Heart left ventricle (tissue), 16 donors: ENCODE results near the gene CWC27. TPM values are rescaled to one million over a fixed set of nuclear protein-coding genes. Genes with fewer than 3 reads are reported as not detected.
A peak's percentile ranks its signal among the peaks of the same experiment; 100 is the strongest.

Experiments used
- ATAC-seq, 4 donors: fragments of 200-7000 bp; cut with Tn5 transposase; one replicate each; pipeline ENCODE4 v1.9.1; 2020 to 2022; ENCODE audit warnings: moderate library complexity in 4 of 4, mild to moderate bottlenecking in 3 of 4, moderate number of reproducible peaks in 1 of 4
- DNase-seq, 5 donors: peaks; one replicate each; pipeline ENCODE4 v3.0.0-alpha.2; 2020
- H3K27ac ChIP-seq, 12 donors: fragments of 200-600 bp; sonication (generic) in 4 of 12; one replicate each; pipeline versions ENCODE4 v1.5.0 to v1.8.0; 2016 to 2022; ENCODE audit warnings: mild to moderate bottlenecking in 2 of 12
- H3K27me3 ChIP-seq, 9 donors: fragments of 200-600 bp; sonication (generic) in 2 of 9; one replicate each; pipeline versions ENCODE4 v1.5.1 to v1.8.0; 2016 to 2022; ENCODE audit warnings: mild to moderate bottlenecking in 3 of 9
- H3K36me3 ChIP-seq, 9 donors: fragments of 200-600 bp; sonication (generic) in 2 of 9; one replicate each; pipeline versions ENCODE4 v1.5.0 to v1.8.0; 2018 to 2022; ENCODE audit warnings: mild to moderate bottlenecking in 2 of 9
- H3K4me1 ChIP-seq, 12 donors: fragments of 200-600 bp; sonication (generic) in 4 of 12; one replicate each; pipeline versions ENCODE4 v1.5.0 to v1.8.0; 2016 to 2022; ENCODE audit warnings: mild to moderate bottlenecking in 3 of 12
- H3K4me3 ChIP-seq, 12 donors: fragments of 200-600 bp; sonication (generic) in 4 of 12; one replicate each; pipeline versions ENCODE4 v1.5.0 to v1.8.0; 2017 to 2022; ENCODE audit warnings: mild to moderate bottlenecking in 9 of 12, moderate library complexity in 4 of 12
- H3K9me3 ChIP-seq, 12 donors: fragments of 200-600 bp; sonication (generic) in 4 of 12; one replicate each; pipeline versions ENCODE4 v1.5.0 to v1.8.0; 2016 to 2022; ENCODE audit warnings: mild to moderate bottlenecking in 1 of 12
- CTCF ChIP-seq, 12 donors: fragments of 200-600 bp; sonication (generic) in 4 of 12; IDR thresholded peaks; one replicate each; pipeline versions ENCODE4 v1.5.0 to v1.8.0; 2018 to 2022; ENCODE audit warnings: antibody characterized with exemption in 12 of 12, mild to moderate bottlenecking in 5 of 12
- POLR2A ChIP-seq, 2 donors: fragments of 450-650 bp; IDR thresholded peaks; one replicate each; pipeline ENCODE4 v1.6.1; 2017; ENCODE audit warnings: antibody characterized with exemption in 2 of 2, mild to moderate bottlenecking in 2 of 2, moderate library complexity in 2 of 2
- WGBS, 4 donors: extraction: QIAGEN DNeasy Blood & Tissue Kit in 2 of 4; methylation state at CpG; one replicate each; pipeline versions ENCODE4 v1.1.5 to v1.1.7; 2013 to 2018; 5-methylcytosine and 5-hydroxymethylcytosine counted together
- intact Hi-C, 10 donors: fragments of 100-400 bp; cut with DNase I; formaldehyde crosslinking; loops; one replicate each; pipeline versions ENCODE4 v1.11.1 to v1.14.2; 2022
- polyA plus RNA-seq, 2 donors: library from polyadenylated mRNA; stranded (reverse); fragments of 200-250 nt; gene quantifications; one replicate each; pipeline ENCODE4 v1.2.3, GENCODE V29; 2013
- total RNA-seq, 9 donors: library from RNA; depleted of rRNA in 2 of 9; stranded (reverse); fragments of >200 nt in 2 of 9; fragmentation: NEBNext Ultra II Directional in 3 of 9; extraction: Animal tissue kit (Norgen Biotek cat#: 25700) in 3 of 9; gene quantifications; one replicate each; pipeline versions ENCODE4 v1.1.0 to v1.2.4, GENCODE V29; 2016 to 2023
- donor health status: ischemic (EF 13 %, LVEDD 7.1; RV severe dilation, severe dysfunction).
- donor health status: healthy with polysubstance abuse.
- donor health status: DM: no; HTN: yes; CAD: no.
- donor health status: DM: no; HTN: no; CAD: no.
- donor health status: ischemic (EF 25% LVEDD 6.9; RV normal size, moderate dysfunction).
- donor health status: ischemic (EF 25% LVEDD 5.7; RV mildly dilated, moderate dysfunction).
- donor health status: healthy.
- donor health status: DM: yes; HTN: yes; CAD: no.
- donor health status: ischemic (EF 35%, LVEDD 5.7; RV mildly dilated, moderate dysfunction).
- donor health status: nonischemic (EF 11% LVEDD 7.7; RV severe dilation, severe dysfunction).
- donor health status: DM: yes; HTN: yes; CAD: no.
- donor health status: PGD.
- donor health status: ischemic (EF 29% LVEDD 5.4; RV normal size, mild dysfunction).
- donor health status: nonischemic (EF 23%, LVEDD 6.1; RV moderate dilation, normal function).

Gene CWC27
- total and polyA plus RNA-seq, 11 donors: 10.7 to 33.3 (median 23.5) TPM

- no peak overlapping the region for H3K4me3 ChIP-seq
- H3K9me3 ChIP-seq: no peaks in the 10 kb centered on the region
- H3K27me3 ChIP-seq: no peaks in the 10 kb centered on the region
- no peak for TF ChIP-seq CTCF (IDR thresholded peaks at IDR 0.05)
- TF ChIP-seq POLR2A (IDR thresholded peaks at IDR 0.05): no peak
- no peak overlapping the region for H3K27ac ChIP-seq
- no peaks in the 10 kb centered on the region for H3K36me3 ChIP-seq
- ATAC-seq: no peak
- 96 to 98% (median 97%) methylated on average over 5 of the region's 5 CpGs for WGBS, 4 donors
- DNase-seq: no peak
- peaks cover 0 to 34% (median 12%) of the 10 kb centered on the region in 12 donors for H3K4me1 ChIP-seq
- intact Hi-C loops: no loop called here
Measured at GRCh38 chr5:65043843-65044359, 275.2 kb downstream of the CWC27 start.

- ATAC-seq: peak in 1 of 4 donors; percentile 16
Measured at GRCh38 chr5:65047225-65047624, 278.5 kb downstream of the CWC27 start.

GRCh38 chr5:65047948-65048690, 279.4 kb downstream of the CWC27 start:
- peaks cover 0 to 16% (median 0%) of the 10 kb centered on the region in 12 donors for H3K4me1 ChIP-seq
- H3K9me3 ChIP-seq: no peaks in the 10 kb centered on the region
- TF ChIP-seq CTCF (IDR thresholded peaks at IDR 0.05): no peak
- ATAC-seq (no peak), DNase-seq (no peak)
- 54 to 66% (median 58%) methylated on average over 2 of the region's 2 CpGs for WGBS, 4 donors
- H3K36me3 ChIP-seq: no peaks in the 10 kb centered on the region
- H3K4me3 ChIP-seq: no peak overlapping the region
- H3K27ac ChIP-seq: peak overlapping the region in 3 of 12 donors; percentile 13 to 32 (median 25)
- H3K27me3 ChIP-seq: no peaks in the 10 kb centered on the region
- intact Hi-C loops: no loop called here

More at GRCh38 chr5:65047225-65047624, 278.5 kb downstream of the CWC27 start:
- Histone ChIP-seq H3K27me3 (no peaks in the 10 kb centered on the region), H3K9me3 (no peaks in the 10 kb centered on the region), H3K27ac (peak overlapping the region in 2 of 12 donors; percentile 25 to 32), H3K36me3 (no peaks in the 10 kb centered on the region), H3K4me3 (no peak overlapping the region), H3K4me1 (peaks cover 0 to 16% (median 0%) of the 10 kb centered on the region in 12 donors)
- 53 to 72% (median 61%) methylated on average over 3 of the region's 3 CpGs for WGBS, 4 donors
- DNase-seq: no peak
- intact Hi-C loops: no loop called here
- no peak for TF ChIP-seq CTCF (IDR thresholded peaks at IDR 0.05)
- no peak for TF ChIP-seq POLR2A (IDR thresholded peaks at IDR 0.05)

- no peak for ATAC-seq
- intact Hi-C loops: no loop called here
- no peaks in the 10 kb centered on the region for H3K36me3 ChIP-seq
- H3K27me3 ChIP-seq: no peaks in the 10 kb centered on the region
- no peak overlapping the region for H3K27ac ChIP-seq
- H3K9me3 ChIP-seq: peaks cover 0 to 6% (median 0%) of the 10 kb centered on the region in 12 donors
- peaks cover 0 to 16% (median 0%) of the 10 kb centered on the region in 12 donors for H3K4me1 ChIP-seq
- no peak for DNase-seq
- no peak overlapping the region for H3K4me3 ChIP-seq
- TF ChIP-seq CTCF (IDR thresholded peaks at IDR 0.05) (no peak), POLR2A (IDR thresholded peaks at IDR 0.05) (no peak)
Measured at GRCh38 chr5:65050140-65050539, 281.4 kb downstream of the CWC27 start.
